Neural progenitor cell (in vitro differentiated cells): ENCODE measurements around the gene MCUR1. TPM values are rescaled to one million over a fixed set of nuclear protein-coding genes. Genes with fewer than 3 reads are reported as not detected.
A peak's percentile ranks its signal among the peaks of the same experiment; 100 is the strongest.

ENCODE experiments used
- DNase-seq: peaks from one replicate; pipeline ENCODE4 v3.0.0-alpha.2; 2016; ENCODE audit warnings: low spot score
- H2AFZ ChIP-seq: fragments of 200-600 bp; sonication (generic); replicated peaks from 2 replicates; pipeline ENCODE4 v1.6.1; 2016; ENCODE audit warnings: antibody characterized with exemption
- H3F3A ChIP-seq: fragments of 200-600 bp; sonication (generic); 2 replicates; pipeline ENCODE4 v1.6.1; 2016; ENCODE audit warnings: antibody characterized with exemption, low read depth
- H3K27ac ChIP-seq: fragments of 200-600 bp; sonication (generic); 2 replicates; pipeline ENCODE4 v1.5.1; 2016; ENCODE audit warnings: mild to moderate bottlenecking
- H3K27me3 ChIP-seq: fragments of 200-600 bp; sonication (generic); 2 replicates; pipeline ENCODE4 v1.6.1; 2016; ENCODE audit warnings: mild to moderate bottlenecking, moderate library complexity
- H3K36me3 ChIP-seq: fragments of 200-600 bp; sonication (generic); 2 replicates; pipeline ENCODE4 v1.5.1; 2016
- H3K4me1 ChIP-seq: fragments of 200-600 bp; sonication (generic); 2 replicates; pipeline ENCODE4 v1.6.1; 2016; ENCODE audit warnings: mixed run types
- H3K4me2 ChIP-seq: fragments of 200-600 bp; sonication (generic); 2 replicates; pipeline ENCODE4 v1.6.1; 2016
- H3K4me3 ChIP-seq: fragments of 200-600 bp; sonication (generic); 2 replicates; pipeline ENCODE4 v1.5.1; 2016
- H3K79me2 ChIP-seq: fragments of 200-600 bp; sonication (generic); 2 replicates; pipeline ENCODE4 v1.6.1; 2016; ENCODE audit warnings: low read depth
- H3K9ac ChIP-seq: fragments of 200-600 bp; sonication (generic); 2 replicates; pipeline ENCODE4 v1.6.1; 2016
- H3K9me3 ChIP-seq: fragments of 200-600 bp; sonication (generic); 2 replicates; pipeline ENCODE4 v1.5.1; 2016; ENCODE audit warnings: low read depth
- H4K20me1 ChIP-seq: fragments of 200-600 bp; sonication (generic); 2 replicates; pipeline ENCODE4 v1.6.1; 2016; ENCODE audit warnings: low read depth
- H3K27ac Mint-ChIP-seq: 3 replicates; pipeline ENCODE4 v1.8.0; 2021; ENCODE audit warnings: mixed read lengths
- H3K27me3 Mint-ChIP-seq: 2 replicates; pipeline ENCODE4 v1.8.0; 2022; ENCODE audit warnings: low read depth, mild to moderate bottlenecking, inconsistent platforms, moderate library complexity, mixed read lengths; ENCODE audit not compliant: insufficient read depth
- H3K36me3 Mint-ChIP-seq: 3 replicates; pipeline ENCODE4 v1.8.0; 2021; ENCODE audit warnings: mixed read lengths
- H3K4me1 Mint-ChIP-seq: 3 replicates; pipeline ENCODE4 v1.8.0; 2021; ENCODE audit warnings: mixed read lengths
- H3K4me3 Mint-ChIP-seq: 3 replicates; pipeline ENCODE4 v1.8.0; 2021; ENCODE audit warnings: mild to moderate bottlenecking, moderate library complexity, mixed read lengths
- H3K9me3 Mint-ChIP-seq: 3 replicates; pipeline ENCODE4 v1.8.0; 2020; ENCODE audit warnings: mixed read lengths
- CTCF ChIP-seq: fragments of 200-600 bp; sonication (generic); IDR thresholded peaks from 2 replicates; pipeline ENCODE4 v1.5.1; 2017; ENCODE audit warnings: antibody characterized with exemption, mild to moderate bottlenecking
- EZH2 ChIP-seq: fragments of 200-600 bp; sonication (generic); IDR thresholded peaks from 2 replicates; pipeline ENCODE4 v1.6.1; 2017; ENCODE audit warnings: antibody characterized with exemption, mild to moderate bottlenecking, moderate library complexity
- EZH2phosphoT487 ChIP-seq: fragments of 200-600 bp; sonication (generic); IDR thresholded peaks from 2 replicates; pipeline ENCODE4 v1.6.1; 2017; ENCODE audit warnings: antibody characterized with exemption
- total RNA-seq: library from RNA; depleted of rRNA; stranded (reverse); fragments of >200 nt; gene quantifications from 2 replicates; pipeline ENCODE4 v1.2.3, GENCODE V29; 2015; ENCODE audit warnings: low replicate concordance

Gene MCUR1
- total RNA-seq, 1 donor from 2014 or later: 16.2 TPM

GRCh38 chr6:13769034-13769654 lies 45.2 kb downstream of the MCUR1 start:
- no peak for DNase-seq
- H3F3A ChIP-seq: no peaks in the 10 kb centered on the region
- Mint-ChIP-seq H3K27me3 (no peaks in the 10 kb centered on the region), H3K36me3 (no peaks in the 10 kb centered on the region), H3K4me3 (no peak overlapping the region), H3K4me1 (peaks cover 18% of the 10 kb centered on the region), H3K9me3 (peaks cover 6% of the 10 kb centered on the region), H3K27ac (no peak overlapping the region)
- H2AFZ ChIP-seq: no peak overlapping the region
- no peak overlapping the region for H3K27ac ChIP-seq
- H3K4me3 ChIP-seq: no peak overlapping the region
- no peaks in the 10 kb centered on the region for H3K79me2 ChIP-seq
- no peaks in the 10 kb centered on the region for H4K20me1 ChIP-seq
- no peaks in the 10 kb centered on the region for H3K9me3 ChIP-seq
- no peaks in the 10 kb centered on the region for H3K4me1 ChIP-seq
- H3K36me3 ChIP-seq: no peaks in the 10 kb centered on the region
- H3K27me3 ChIP-seq: no peaks in the 10 kb centered on the region
- H3K4me2 ChIP-seq: no peak overlapping the region
- TF ChIP-seq EZH2 (no peak), CTCF (no peak), EZH2phosphoT487 (no peak)
- H3K9ac ChIP-seq: no peak overlapping the region

GRCh38 chr6:13767121-13767808 lies 47.1 kb downstream of the MCUR1 start:
- H3K4me3 Mint-ChIP-seq: no peak overlapping the region
- Histone ChIP-seq H3K9me3 (no peaks in the 10 kb centered on the region), H3K36me3 (no peaks in the 10 kb centered on the region), H3K4me1 (no peaks in the 10 kb centered on the region), H3F3A (no peaks in the 10 kb centered on the region), H4K20me1 (no peaks in the 10 kb centered on the region), H2AFZ (peak overlapping the region; percentile 52), H3K79me2 (no peaks in the 10 kb centered on the region), H3K4me3 (no peak overlapping the region), H3K27ac (no peak overlapping the region), H3K27me3 (no peaks in the 10 kb centered on the region), H3K9ac (no peak overlapping the region), H3K4me2 (no peak overlapping the region)
- H3K27me3 Mint-ChIP-seq: no peaks in the 10 kb centered on the region
- peak overlapping the region; percentile 80 for H3K27ac Mint-ChIP-seq
- DNase-seq: peak; percentile 25
- H3K9me3 Mint-ChIP-seq: peaks cover 5% of the 10 kb centered on the region
- H3K36me3 Mint-ChIP-seq: no peaks in the 10 kb centered on the region
- TF ChIP-seq CTCF (no peak), EZH2phosphoT487 (no peak), EZH2 (no peak)
- peaks cover 29% of the 10 kb centered on the region for H3K4me1 Mint-ChIP-seq

DNA sequence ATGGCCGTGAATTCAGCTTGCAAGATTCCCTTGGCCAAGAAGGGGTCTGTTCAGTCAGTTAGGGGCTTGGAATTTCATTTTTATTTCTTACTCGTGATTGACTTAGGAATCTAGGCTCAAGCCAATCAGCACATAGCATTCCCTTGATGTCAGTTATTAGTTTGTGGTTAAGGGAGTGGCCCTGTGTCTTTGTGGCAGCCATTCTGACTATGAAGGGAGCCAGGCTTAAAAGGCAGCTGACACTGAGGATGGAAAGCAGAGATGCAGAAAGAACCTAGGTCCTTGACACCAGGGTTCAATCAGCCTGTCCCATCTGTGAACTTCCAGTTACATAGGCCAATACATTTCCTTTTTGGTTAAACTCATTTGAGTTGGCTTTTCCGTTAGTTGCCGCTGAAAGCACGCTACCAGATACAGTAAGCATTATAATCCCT lies 48.1 kb downstream of the MCUR1 start:
- no peak overlapping the region for H2AFZ ChIP-seq
- no peak for TF ChIP-seq EZH2phosphoT487
- no peak for TF ChIP-seq CTCF
- no peak for TF ChIP-seq EZH2
- peaks cover 4% of the 10 kb centered on the region for H3K9me3 Mint-ChIP-seq

More for the DNA sequence above, 48.1 kb downstream of the MCUR1 start:
- Mint-ChIP-seq H3K4me1 (peaks cover 35% of the 10 kb centered on the region), H3K36me3 (no peaks in the 10 kb centered on the region), H3K27ac (no peak overlapping the region), H3K27me3 (no peaks in the 10 kb centered on the region), H3K4me3 (no peak overlapping the region)
- Histone ChIP-seq H3K4me3 (no peak overlapping the region), H3K4me1 (no peaks in the 10 kb centered on the region), H3K27ac (no peak overlapping the region), H4K20me1 (no peaks in the 10 kb centered on the region), H3K9me3 (no peaks in the 10 kb centered on the region), H3F3A (no peaks in the 10 kb centered on the region), H3K9ac (no peak overlapping the region), H3K36me3 (no peaks in the 10 kb centered on the region), H3K27me3 (no peaks in the 10 kb centered on the region), H3K4me2 (no peak overlapping the region), H3K79me2 (no peaks in the 10 kb centered on the region)
- no peak for DNase-seq
